GM18507 (cell line): ENCODE results near the gene RTN4RL2.

Source experiments
- DNase-seq: peaks from one replicate; pipeline ENCODE4 v3.0.0; 2011; ENCODE audit warnings: low read depth; ENCODE audit not compliant: insufficient read length; ENCODE audit errors: extremely low spot score
- FAIRE-seq: peaks from 2 replicates; lab custom pipeline; 2011; peaks lifted over from hg19 to GRCh38; lab: Jason Lieb, UNC

RTN4RL2 gene

GRCh38 chr11:57460022-57460757, at the start of gene RTN4RL2:
Gene RTN4RL2 (plus strand): TSS chr11:57460528. CDS start chr11:57460866, 338 bp downstream.
- FAIRE-seq, result no peak
- peak; percentile 57 for DNase-seq

GRCh38 chr11:57413681-57414080, 46.6 kb upstream of the RTN4RL2 start:
- FAIRE-seq (no peak), DNase-seq (no peak)

GRCh38 chr11:57414612-57415212, 45.6 kb upstream of the RTN4RL2 start:
- DNase-seq, result no peak
- FAIRE-seq, result no peak

- FAIRE-seq (no peak), DNase-seq (no peak)
These were observed 43.9 kb upstream of the RTN4RL2 start for GRCh38 chr11:57416436-57416835.

GRCh38 chr11:57417056-57417455, 43.3 kb upstream of the RTN4RL2 start:
- FAIRE-seq, result no peak
- DNase-seq, result no peak

- no peak for FAIRE-seq
- DNase-seq, result no peak
These were observed 42.2 kb upstream of the RTN4RL2 start for GRCh38 chr11:57418131-57418530.

- FAIRE-seq (no peak), DNase-seq (no peak)
These were observed 41.2 kb upstream of the RTN4RL2 start for GRCh38 chr11:57419146-57419545.

- no peak for DNase-seq
- FAIRE-seq, result no peak
These were observed 39.3 kb upstream of the RTN4RL2 start for GRCh38 chr11:57421066-57421465.

GRCh38 chr11:57421805-57422204, 38.5 kb upstream of the RTN4RL2 start:
- FAIRE-seq, result no peak
- no peak for DNase-seq

- FAIRE-seq, result no peak
- DNase-seq, result no peak
These were observed 37.7 kb upstream of the RTN4RL2 start for GRCh38 chr11:57422669-57423068.

GRCh38 chr11:57424137-57424791, 36.1 kb upstream of the RTN4RL2 start:
- no peak for FAIRE-seq
- DNase-seq, result no peak

- FAIRE-seq (peak; percentile 98), DNase-seq (peak; percentile 64)
These were observed 35.4 kb upstream of the RTN4RL2 start for GRCh38 chr11:57424792-57425564.

GRCh38 chr11:57425565-57426438, 34.5 kb upstream of the RTN4RL2 start:
- DNase-seq, result no peak
- no peak for FAIRE-seq

GRCh38 chr11:57426439-57426928, 33.8 kb upstream of the RTN4RL2 start:
- FAIRE-seq (peak; percentile 72), DNase-seq (no peak)

GRCh38 chr11:57426929-57427726, 33.2 kb upstream of the RTN4RL2 start, which contains the start of gene SLC43A3:
Gene SLC43A3 (minus strand): TSS chr11:57427121. CDS start chr11:57426172, 949 bp downstream.
- peak; percentile 51 for DNase-seq
- peak; percentile 92 for FAIRE-seq

GRCh38 chr11:57427727-57428082, 32.6 kb upstream of the RTN4RL2 start:
- DNase-seq, result no peak
- no peak for FAIRE-seq

GRCh38 chr11:57428643-57429042, 31.7 kb upstream of the RTN4RL2 start:
- FAIRE-seq, result no peak
- no peak for DNase-seq

GRCh38 chr11:57429946-57430345, 30.4 kb upstream of the RTN4RL2 start:
- DNase-seq (no peak), FAIRE-seq (no peak)
